GM18909 (cell line): Measurements from ENCODE around the gene DDO.

ENCODE experiments used
- ATAC-seq: cut with Tn5 transposase; IDR thresholded peaks from one replicate; pipeline ENCODE4 v1.9.1; 2021; ENCODE audit warnings: mild to moderate bottlenecking; ENCODE audit not compliant: unreplicated experiment, poor library complexity

DDO gene

DNA sequence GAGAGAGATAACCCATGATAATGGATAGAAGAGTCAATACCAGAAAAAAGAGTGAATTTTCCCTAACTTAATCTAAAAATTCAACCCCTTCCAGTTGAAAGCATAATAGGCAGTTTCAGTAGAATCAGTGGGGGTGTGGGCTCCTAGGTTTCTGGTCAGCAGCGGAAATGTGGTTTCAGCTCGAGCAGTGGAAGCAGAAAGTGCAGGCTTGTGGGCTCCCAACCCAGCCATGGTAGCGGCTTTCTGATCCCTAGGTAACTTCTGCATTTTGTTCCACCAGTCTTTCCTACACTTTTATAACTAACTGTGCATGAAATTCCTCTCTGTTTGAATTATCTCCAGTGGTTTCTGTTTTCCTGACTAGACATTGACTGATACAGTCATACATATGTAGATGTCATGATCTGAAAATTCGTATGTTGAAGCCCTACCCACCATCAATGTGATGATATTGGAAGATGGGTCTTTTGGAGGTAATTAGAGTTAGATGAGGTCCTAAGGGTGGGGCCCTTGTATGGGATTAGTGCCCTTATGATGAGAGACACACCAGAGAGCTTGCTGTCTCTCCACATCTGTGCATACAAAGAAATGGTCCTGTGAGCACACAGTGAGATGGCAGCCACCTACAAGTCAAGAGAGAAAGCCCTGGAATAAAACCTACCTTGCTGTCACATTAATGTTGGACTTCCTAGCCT, 6.5 kb upstream of the DDO start:
- ATAC-seq = no peak

DNA sequence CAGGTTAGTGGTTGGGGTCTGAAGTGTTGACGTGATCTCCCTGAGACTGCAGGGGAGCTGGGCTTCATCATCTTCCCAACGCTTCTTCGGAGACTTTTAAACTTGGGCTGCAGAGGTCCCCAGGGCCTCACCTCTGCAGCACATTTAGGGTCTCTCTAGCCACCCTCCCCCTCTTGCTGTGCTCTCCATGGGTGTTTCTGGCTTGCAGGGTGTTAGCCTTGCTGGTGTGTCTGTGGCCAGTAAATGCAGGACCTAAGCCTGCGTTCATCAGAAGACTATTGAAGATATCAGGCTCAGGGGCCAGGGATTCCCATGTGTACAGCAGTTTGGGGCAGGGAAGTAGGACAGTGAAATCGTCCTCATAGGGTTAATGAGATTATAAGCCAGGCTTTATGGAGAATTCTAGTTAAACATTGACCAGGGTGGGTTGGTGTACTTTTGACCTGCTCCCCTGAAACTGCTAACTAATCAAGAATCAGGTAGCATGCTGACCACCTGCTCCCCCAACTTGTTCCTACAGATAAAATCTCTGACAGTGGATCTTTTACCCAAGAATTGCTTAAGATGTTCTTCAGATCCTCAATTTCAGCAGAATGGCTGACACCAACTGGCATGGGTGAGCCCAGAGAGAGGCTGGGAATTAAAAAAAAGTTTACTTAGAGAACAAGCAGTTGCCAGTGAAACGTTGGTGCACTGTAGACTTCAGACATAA, 3.8 kb upstream of the DDO start:
- ATAC-seq = no peak

DNA sequence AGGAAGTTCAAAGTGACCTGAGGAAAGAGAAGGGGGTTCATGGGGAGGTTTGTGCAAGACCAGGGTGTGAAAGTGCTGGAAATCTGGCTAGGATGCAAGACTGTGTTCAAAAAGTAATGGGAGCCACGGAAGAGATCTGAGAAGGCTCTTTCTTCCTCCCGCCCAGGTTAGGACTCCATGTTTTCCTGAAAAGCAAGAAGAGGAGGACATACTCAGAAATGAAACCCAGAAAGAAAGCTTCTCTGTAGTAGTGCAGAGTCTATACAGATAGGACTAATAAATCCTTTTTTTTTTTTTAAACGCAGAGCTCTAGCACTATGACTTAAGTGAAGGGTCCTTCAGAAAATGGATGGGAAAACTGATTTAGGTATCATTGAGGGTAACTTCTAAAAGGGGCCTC, 3.2 kb upstream of the DDO start:
- ATAC-seq = no peak

DNA sequence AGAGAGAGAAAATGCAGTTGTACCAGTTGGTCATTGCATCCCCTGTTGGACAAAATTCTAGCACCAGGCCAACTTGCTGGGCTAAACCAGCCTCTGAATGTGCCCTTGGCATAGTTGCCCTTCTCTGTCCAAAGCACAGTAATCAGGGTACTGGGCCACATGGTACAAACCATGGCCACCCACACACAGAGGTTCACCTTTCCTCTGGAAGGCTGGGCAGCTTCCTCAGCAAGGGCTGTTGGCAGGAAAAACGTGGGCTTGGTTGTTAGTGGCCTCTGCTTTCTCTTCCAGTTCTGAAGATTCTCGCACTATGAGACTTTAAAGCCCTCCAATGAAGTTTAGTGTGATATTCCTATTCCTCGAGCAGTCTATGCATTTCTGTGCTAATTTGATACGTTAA, 706 bp downstream of the DDO start:
- no peak for ATAC-seq

DNA sequence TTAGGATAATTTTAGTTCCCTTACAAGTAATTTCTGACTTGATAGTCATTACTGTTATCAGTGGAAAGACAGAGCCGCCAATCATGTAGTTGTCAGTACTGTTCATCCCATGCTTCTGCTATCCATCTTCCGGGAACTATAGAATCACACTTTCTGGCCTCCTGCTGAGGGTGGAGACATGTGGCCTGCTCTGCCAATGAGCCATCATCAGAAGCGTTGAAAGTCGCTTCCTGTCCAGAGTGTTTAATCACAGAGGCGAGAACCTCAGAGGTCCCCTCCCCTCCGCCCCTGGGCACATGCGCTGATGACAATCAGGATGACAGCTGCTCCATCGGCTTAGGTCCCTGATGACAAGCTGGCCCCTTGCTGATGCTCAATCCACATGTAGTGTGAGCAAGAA, 3.0 kb downstream of the DDO start:
- no peak for ATAC-seq

DNA sequence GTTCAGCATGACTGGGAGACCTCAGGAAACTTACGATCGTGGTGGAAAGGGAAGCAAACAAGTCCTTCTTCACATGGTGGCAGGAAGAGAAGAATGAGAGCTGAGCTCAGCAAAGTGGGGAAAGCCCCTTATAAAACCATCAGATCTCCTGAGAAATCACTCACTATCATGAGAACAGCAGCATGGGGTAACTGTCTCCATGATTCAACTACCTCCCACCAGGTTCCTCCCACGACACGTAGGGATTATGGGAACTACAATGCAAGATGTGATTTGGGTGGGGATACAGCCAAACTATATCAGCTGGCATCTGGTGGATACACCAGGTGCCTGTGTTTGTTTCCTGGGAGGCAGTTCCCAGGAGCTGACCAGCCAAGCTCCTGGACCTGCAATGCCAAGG, 4.9 kb downstream of the DDO start:
- no peak for ATAC-seq

DNA sequence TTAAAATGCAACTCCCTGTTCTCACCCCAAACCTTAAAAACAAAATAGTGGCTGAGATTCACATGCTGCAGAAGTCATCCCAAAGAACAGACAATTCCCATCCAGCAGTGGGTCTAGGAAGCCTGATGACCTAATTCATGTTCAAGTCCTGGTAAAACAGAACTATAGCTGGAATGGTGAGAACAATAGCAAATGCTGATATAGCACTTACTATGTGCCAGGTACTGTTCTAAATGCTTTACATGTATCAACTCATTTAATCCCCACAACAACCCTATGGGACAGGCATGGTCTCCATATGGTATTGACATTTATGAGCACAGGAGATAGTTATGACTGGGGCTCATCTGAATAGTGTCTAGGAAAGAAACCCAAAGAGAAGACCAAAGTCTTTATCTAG, 5.6 kb downstream of the DDO start:
- no peak for ATAC-seq

DNA sequence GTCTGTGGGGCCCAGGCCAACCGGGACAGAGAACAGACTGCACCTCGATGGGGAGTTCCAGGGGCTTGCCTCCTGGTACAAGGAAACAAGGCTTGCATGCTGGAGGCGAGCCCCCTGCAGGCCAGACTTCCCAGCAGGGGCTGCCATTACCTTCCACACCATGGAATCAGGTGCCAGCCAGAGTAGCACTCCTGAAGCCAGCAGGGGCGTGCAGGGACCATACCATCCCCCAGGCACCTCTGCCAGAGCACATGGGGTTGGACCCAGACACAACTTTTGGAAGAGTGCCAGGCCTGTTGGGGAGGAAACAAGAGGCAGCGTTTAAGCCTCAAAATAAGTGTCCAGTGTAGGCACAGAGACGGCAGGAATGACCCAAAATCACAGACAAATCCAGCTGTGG, 6.5 kb downstream of the DDO start:
- ATAC-seq = no peak

DNA sequence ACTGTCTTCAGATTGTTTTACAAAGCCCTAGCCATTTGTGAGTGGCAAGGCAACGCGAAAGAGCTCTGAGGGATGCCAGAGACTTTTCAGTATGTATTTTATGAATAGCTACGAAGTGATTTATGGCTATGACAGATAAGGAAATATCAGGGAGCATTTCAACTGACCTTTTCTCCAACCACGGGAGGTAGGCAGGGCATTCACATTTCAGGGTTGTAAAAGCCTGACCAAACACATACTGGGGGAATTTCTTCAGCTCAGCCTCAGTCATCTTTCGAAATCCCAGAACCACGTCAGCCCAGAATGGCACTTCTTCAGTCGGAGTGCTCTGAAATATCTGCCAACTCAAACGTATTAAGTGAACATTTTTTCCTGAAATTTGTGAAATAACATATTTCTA, 10.8 kb downstream of the DDO start:
- ATAC-seq = no peak

DNA sequence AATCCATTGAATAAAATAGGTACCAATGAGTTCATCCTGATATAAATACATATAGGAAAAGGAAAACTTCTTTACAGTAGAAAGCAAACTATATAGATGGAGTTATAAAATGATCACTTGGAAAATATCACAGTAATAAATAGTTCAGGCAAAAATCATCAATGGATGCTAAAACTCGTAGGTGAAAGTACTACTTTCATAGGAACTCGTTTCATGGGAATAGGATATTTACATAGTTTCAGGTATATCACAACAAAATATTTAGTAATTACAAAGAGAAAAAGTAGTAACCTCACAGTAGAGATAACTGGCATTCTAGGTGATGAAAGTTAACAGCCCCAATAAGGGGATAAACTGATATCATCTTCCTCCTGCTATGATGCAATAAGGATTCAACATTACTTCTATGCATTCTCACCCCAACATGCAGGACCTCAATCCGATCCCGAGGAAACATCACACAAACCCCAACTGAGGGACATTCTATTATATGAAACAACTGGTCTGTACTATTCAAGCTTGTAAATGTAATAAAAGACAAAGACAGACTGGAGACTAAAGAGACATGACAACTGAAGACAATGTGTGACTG, 13.7 kb downstream of the DDO start:
- ATAC-seq = no peak

DNA sequence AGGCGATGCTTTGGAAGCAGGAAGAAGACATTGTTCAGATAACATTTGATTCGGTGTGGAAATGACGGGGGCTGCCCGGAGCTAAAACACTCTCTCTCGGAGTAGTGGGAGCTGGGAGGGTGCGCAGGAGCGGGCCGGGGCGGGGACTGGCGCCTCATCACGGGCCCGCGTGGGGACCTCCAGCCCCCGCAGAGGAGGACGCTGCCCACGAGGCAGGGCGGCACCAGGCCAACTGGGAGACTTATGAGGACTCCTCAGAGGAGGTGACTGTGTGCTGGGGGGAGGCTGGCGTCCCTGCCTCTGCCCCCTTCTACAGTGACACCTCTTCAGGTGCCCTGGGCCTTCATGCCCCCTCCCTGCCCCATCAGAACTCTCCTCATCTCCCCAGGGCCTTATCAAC, 15.2 kb downstream of the DDO start:
- no peak for ATAC-seq

DNA sequence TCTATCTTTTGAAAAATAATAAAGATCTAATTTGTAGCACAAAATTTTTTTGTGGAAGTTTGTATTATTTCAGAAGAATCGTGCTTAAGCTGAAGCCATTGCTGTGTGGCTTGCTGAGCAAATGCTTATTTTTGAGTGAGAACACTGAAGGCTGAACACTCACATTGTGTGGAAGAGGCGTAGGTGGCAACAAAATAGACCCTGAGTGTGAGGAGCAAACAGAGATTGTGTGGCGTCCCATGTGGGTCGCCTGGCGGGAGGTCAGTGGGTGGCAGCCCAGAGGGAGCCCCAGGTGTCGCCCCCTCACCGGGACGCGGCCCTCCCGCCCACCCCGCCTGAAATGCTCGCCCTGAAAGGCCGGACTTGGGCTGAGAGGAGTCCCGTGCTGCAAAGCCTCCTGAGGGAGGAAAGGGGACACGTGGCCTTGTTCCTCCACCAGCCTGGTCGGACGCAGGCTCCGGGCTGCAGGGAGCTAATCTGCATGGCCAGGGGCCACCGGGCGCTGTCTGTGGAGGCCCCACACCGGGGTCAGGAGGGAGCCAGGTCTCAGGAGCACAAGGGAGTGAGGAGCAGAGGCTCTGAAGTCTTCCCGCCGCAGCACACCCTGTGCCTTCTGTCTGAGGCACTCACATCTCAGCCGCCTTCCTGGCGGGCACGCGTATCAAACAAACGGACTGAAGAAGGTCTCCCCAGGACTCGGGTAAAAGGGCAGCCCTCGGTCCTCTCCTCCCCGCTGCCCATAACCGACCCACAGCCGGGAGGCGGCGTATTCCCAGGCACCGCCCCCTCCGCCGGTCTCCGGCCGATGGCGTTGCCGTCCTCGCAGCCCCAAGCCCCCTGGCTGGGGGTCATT, 15.9 kb downstream of the DDO start:
- ATAC-seq = no peak

DNA sequence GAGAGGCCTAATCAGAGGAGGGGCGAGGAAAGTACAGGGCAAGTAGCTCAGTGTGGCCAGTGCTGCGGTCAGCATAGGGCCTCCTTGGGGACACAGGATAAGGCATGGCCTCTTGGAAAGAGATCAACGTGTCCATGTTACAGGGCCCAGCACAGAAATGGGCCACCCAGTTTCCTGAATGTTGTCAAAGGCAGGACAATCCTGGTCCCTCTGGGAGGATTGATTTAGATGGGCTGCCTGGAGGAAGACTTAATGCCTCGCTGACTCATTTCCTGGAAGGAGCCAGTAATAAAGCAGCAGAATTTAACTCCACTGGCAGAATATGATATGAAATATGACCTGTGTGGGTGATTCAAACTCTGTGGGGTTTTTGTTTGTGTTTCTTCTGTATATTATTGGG, 16.6 kb downstream of the DDO start:
- no peak for ATAC-seq

DNA sequence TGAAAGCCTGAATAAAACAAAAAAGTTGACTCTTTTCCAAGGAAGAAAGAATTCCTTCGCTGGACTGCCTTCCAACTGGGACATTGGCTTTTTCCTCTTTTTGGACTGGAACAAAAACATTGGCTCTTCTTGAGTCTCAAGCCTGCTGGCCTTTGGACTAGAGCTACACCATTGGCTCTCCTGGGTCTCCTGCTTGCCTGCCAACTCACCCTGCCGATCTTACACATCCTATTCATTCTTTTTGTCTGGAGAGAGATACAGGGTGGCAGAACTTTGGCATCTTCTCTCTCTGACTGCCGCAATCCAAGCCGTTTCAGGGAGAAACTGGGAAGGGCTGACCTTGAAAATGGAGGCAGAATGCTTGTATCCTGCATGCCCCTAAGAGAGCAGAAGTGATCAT, 20.2 kb downstream of the DDO start:
- ATAC-seq = no peak

DNA sequence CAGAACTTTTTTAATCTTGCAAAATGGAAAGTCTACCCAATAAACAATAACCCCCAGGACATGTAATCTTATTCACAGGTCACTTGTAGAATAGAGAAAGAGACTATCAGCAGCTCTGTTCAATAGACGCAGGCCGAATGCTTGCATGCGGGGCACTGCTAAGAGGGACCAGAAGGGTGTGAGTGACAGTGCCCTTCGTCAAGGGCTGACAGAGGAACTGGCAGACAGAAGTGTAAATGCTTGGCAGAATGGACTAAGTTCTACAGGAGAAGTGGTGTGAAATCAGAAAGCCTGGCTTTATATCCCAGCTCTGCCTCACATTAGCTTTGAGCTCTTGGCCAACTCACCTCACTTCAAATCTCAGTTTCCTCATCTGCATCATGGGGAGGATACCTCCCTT, 21.0 kb downstream of the DDO start:
- ATAC-seq = no peak

DNA sequence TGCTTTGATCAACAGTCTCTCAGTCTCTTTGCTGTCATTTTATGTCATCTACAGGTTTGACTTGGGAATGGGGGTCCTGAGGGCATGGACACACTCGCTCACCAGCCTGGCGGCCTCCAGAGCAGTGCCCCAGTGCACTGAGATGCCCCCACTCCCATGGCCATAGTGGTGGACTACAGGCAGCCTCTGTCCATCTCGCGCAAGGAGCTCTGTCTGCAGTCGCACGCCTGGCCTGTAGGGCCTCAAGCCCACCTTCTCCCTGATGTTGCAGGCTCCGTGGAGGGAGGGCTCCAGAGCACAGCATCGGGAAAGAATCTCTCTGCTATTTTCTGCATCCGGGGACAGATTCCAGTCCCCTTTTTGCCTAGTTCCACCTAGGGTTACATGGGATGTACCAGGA, 22.6 kb downstream of the DDO start:
- no peak for ATAC-seq

DNA sequence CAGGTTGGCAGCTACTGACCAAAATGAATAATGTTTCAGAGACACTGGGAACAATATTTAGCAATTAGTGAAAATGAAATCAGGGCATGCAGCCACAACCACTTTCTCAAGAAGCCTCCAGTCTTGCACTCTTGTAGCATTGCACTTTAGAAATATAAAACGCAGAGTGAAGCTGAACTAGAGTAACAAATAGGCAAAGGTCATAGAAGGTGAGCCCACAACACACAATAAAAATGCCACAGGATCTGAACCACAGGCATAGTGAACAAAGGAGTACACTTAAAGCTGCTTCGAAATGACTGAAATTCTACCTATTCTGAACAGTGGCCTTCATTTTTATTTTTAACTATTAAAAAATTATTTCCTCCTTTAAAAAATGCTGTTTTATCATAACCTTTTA, 25.0 kb downstream of the DDO start:
- ATAC-seq = no peak

DNA sequence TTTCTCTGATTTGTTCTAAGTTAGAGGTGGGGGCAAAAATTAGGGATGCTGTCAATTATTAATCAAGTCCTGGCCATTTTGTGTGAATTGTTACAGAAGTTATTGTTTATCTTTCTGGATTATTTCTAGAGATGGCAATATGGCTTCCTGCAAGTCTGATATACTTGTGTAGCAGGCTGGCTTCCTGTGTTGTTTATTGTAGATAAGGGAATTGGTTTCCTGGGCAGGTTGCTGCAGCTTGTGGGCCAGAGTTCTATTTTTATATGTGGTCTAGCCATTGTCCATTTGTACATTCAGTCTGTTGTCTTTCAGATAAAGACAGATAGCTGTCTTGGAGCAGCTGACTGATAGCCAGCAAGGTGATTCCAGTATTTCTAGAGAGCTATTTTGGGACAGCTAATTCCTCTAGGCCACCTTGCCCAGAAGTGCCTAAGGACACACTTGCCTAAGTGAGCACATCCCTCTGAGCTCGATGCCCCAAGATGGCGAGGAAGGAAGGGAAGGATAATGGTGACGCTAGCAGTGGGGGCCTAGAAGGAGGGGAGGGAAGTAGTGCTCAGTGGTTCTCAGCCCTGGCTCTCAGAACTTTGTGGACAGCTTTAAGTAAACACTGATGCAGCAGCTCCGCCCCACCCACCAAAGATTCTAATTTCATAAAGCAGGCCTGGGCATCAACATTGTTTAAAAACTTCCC, 25.5 kb downstream of the DDO start:
- no peak for ATAC-seq

DNA sequence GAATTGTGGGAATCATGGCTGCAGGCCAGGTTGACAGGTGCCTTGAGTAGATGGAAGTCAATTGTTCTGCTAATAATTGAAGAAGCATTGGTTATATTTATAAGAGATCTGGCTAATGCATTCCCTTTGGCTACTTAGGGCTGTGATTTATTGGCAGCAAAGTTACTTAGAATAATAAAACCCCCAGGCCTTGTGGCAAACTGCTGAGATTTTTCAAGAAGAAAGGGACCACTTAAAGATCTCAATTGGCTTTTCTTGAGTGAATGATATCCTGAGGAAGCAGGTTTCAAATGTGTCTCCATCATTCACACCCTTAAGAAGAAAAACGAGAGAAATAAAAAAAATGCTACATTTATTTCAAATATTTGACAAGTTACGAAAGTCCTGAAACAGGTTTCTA, 27.4 kb downstream of the DDO start:
- no peak for ATAC-seq

DNA sequence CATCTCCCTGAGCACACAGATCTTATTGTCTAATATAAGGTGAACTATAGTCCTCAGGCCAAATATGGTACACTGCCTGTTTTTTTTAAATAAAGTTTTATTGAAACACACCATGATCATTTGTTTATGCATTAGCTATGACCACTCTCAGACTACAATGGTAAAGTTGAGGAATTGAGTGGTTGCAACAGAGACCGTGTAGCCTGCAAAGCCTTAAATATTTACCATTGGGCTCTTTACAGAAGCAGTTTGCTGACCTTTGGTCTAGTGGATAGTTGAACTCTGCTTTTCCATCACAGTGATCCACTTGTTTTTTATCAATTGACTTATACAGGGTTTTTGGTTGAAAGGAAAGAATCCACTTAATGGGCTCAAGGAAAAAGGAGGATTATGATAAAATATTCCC, 29.9 kb downstream of the DDO start:
- ATAC-seq = no peak
